Colonic mucosa (tissue), 4 donors: ENCODE data around the gene STRBP. TPM values are rescaled to one million over a fixed set of nuclear protein-coding genes. Genes with fewer than 3 reads are reported as not detected.
"Not testable (repeated sequence)": the region's sequence is repeated elsewhere in the genome, so short reads cannot be mapped to it uniquely, and the experiment has no call there.

Experiments
- DNase-seq: peaks from one replicate; pipeline ENCODE4 v3.0.0-alpha.2; 2020
- H3K27ac ChIP-seq: fragments of 200-600 bp; one replicate; pipeline ENCODE4 v1.8.0; 2021
- H3K27me3 ChIP-seq: fragments of 200-600 bp; one replicate; pipeline ENCODE4 v1.8.0; 2021
- H3K36me3 ChIP-seq: fragments of 200-600 bp; one replicate; pipeline ENCODE4 v1.8.0; 2021
- H3K4me1 ChIP-seq: fragments of 200-600 bp; one replicate; pipeline ENCODE4 v1.8.0; 2021; ENCODE audit warnings: mild to moderate bottlenecking
- H3K4me3 ChIP-seq: fragments of 200-600 bp; one replicate; pipeline ENCODE4 v1.8.0; 2021
- H3K9ac ChIP-seq, 2 donors: one replicate each; pipeline ENCODE4 v1.7.0; 2013; ENCODE audit warnings: control low read depth in 2 of 2, low read depth in 2 of 2, low read length in 2 of 2
- H3K9me3 ChIP-seq: fragments of 200-600 bp; one replicate; pipeline ENCODE4 v1.8.0; 2021
- CTCF ChIP-seq: fragments of 200-600 bp; IDR thresholded peaks from one replicate; pipeline ENCODE4 v1.8.0; 2022; ENCODE audit warnings: antibody characterized with exemption, mild to moderate bottlenecking
- intact Hi-C: fragments of 100-400 bp; cut with DNase I; formaldehyde crosslinking; loops from one replicate; pipeline ENCODE4 v1.14.1; 2022
- total RNA-seq, 2 donors: library from RNA; stranded (reverse); fragmentation: NEBNext Ultra II Directional in 1 of 2; extraction: Animal tissue kit (Norgen Biotek cat#: 25700) in 1 of 2; gene quantifications; one replicate each; pipeline ENCODE4 v1.2.1, GENCODE V29; 2021
- donor health status: healthy.
- donor health status: DM: no; HTN: no; CAD: no.
- donor health status: DM: no; HTN: no; CAD: no.

The STRBP gene
- total RNA-seq, 2 donors from 2014 or later = 37.5 to 53.5 TPM

GRCh38 chr9:123302348-123303214 is 34.2 kb upstream of the STRBP start:
- no peak overlapping the region for H3K27ac ChIP-seq
- H3K9me3 ChIP-seq = no peaks in the 10 kb centered on the region
- no peak overlapping the region for H3K4me3 ChIP-seq
- no peaks in the 10 kb centered on the region for H3K4me1 ChIP-seq
- no peak for TF ChIP-seq CTCF
- H3K27me3 ChIP-seq = no peaks in the 10 kb centered on the region
- H3K36me3 ChIP-seq = no peaks in the 10 kb centered on the region
- intact Hi-C loops = no loop called here
- H3K9ac ChIP-seq = no peak overlapping the region
- DNase-seq = no peak

DNA sequence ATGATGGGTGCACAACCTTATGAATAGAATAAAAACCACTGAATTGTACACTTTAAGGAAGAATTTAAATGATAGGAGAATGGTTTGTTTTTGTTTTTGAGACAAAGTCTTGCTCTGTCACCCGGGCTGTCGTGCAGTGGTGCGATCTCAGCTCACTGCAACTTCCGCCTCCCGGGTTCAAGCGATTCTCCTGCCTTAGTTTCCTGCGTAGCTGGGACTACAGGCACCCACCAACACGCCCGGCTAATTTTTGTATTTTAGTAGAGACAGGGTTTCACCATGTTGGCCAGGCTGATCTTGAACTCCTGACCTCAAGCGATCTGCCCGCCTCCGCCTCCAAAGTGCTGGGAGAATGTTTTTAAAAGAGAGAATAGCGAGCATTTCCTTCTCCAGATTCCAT is 33.5 kb upstream of the STRBP start:
- H3K36me3 ChIP-seq, H3K4me3 ChIP-seq, H3K9me3 ChIP-seq, intact Hi-C loops, H3K27me3 ChIP-seq, H3K27ac ChIP-seq, H3K9ac ChIP-seq, DNase-seq, H3K4me1 ChIP-seq: not testable (repeated sequence)

GRCh38 chr9:123300554-123300953 is 32.2 kb upstream of the STRBP start:
- Histone ChIP-seq H3K36me3 (no peaks in the 10 kb centered on the region), H3K4me3 (no peak overlapping the region), H3K9ac (no peak overlapping the region), H3K9me3 (no peaks in the 10 kb centered on the region), H3K27me3 (no peaks in the 10 kb centered on the region), H3K27ac (no peak overlapping the region), H3K4me1 (no peaks in the 10 kb centered on the region)
- DNase-seq = no peak
- intact Hi-C loops = no loop called here
- no peak for TF ChIP-seq CTCF

- Histone ChIP-seq H3K4me1 (no peaks in the 10 kb centered on the region), H3K9ac (no peak overlapping the region), H3K4me3 (no peak overlapping the region), H3K36me3 (no peaks in the 10 kb centered on the region), H3K9me3 (no peaks in the 10 kb centered on the region), H3K27ac (no peak overlapping the region), H3K27me3 (no peaks in the 10 kb centered on the region)
- intact Hi-C loops = no loop called here
- no peak for DNase-seq
- TF ChIP-seq CTCF = no peak
Observed at GRCh38 chr9:123299558-123300126, 31.3 kb upstream of the STRBP start.

DNA sequence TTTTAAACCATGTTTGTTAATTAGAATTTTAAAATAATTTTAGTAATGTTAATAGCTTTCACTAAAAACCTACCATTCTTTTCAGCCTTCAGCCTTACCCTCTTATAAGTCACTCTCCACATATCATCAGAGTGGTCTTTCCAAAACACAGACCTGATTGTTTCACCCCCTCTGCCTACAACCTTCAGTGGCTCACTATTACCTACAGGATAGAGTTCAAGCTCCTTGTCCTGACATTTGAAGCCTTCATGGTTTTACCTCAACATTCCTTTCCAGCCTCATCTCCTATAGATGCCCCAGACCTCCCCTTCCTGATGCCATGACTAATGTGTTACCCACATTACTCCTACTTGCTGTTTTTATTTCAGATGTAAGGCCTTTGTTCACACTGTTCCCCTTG is 27.8 kb upstream of the STRBP start:
- DNase-seq = no peak
- no peak overlapping the region for H3K4me3 ChIP-seq
- no peak overlapping the region for H3K27ac ChIP-seq
- intact Hi-C loops = no loop called here
- no peaks in the 10 kb centered on the region for H3K9me3 ChIP-seq
- H3K4me1 ChIP-seq = no peaks in the 10 kb centered on the region
- H3K36me3 ChIP-seq = no peaks in the 10 kb centered on the region
- TF ChIP-seq CTCF = no peak
- H3K27me3 ChIP-seq = no peaks in the 10 kb centered on the region
- H3K9ac ChIP-seq = no peak overlapping the region

DNA sequence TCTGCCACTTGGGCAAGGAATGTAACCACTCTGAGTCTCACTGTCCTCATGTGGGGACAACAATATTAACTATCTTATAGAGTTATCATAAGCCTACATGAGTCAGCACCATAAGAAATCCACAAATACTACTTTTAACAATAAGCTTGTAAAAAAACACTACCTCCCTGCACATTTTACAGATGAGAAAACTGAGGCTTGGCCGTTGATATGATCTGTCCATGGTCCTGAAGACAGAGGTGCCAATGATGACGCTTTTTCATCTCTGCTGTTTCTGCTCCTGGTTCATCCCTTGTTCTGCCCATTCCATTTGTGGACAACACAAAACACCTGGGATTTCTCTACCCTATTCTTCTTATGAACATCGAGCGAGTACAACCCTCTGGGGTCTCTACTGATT is 23.4 kb upstream of the STRBP start:
- Histone ChIP-seq H3K4me3 (no peak overlapping the region), H3K27me3 (no peaks in the 10 kb centered on the region), H3K9ac (no peak overlapping the region), H3K9me3 (no peaks in the 10 kb centered on the region), H3K36me3 (no peaks in the 10 kb centered on the region), H3K4me1 (no peaks in the 10 kb centered on the region), H3K27ac (no peak overlapping the region)
- no peak for TF ChIP-seq CTCF
- no peak for DNase-seq
- intact Hi-C loops = no loop called here
